Calu3 (cell line): ENCODE data around the gene MAP3K4. TPM values are rescaled to one million over a fixed set of nuclear protein-coding genes. Genes with fewer than 3 reads are reported as not detected.

ENCODE experiments used
- BruUV-seq: library from RNA; stranded (reverse); fragments of 400-500 nt; replicated peaks from 2 replicates; lab custom pipeline; 2021; lab: Mats Ljungman, UMichigan
- CTCF ChIA-PET: fragments of 300-600 bp; sonication (Branson Sonifier 250); formaldehyde crosslinking; loops from one replicate; lab custom pipeline; 2022; ENCODE audit warnings: antibody characterized with exemption; lab: Charles Lee
- DNase-seq: peaks from one replicate; pipeline ENCODE4 v3.0.0; 2022
- H3K27ac Mint-ChIP-seq: one replicate; pipeline ENCODE4 v1.8.0; 2022; ENCODE audit warnings: mixed read lengths; ENCODE audit not compliant: unreplicated experiment
- H3K27me3 Mint-ChIP-seq: one replicate; pipeline ENCODE4 v1.8.0; 2022; ENCODE audit warnings: mixed read lengths; ENCODE audit not compliant: unreplicated experiment
- H3K36me3 Mint-ChIP-seq: one replicate; pipeline ENCODE4 v1.8.0; 2022; ENCODE audit warnings: mild to moderate bottlenecking, moderate library complexity, mixed read lengths; ENCODE audit not compliant: insufficient read depth, unreplicated experiment
- H3K4me1 Mint-ChIP-seq: one replicate; pipeline ENCODE4 v1.8.0; 2022; ENCODE audit warnings: mild to moderate bottlenecking, low read depth, mixed read lengths; ENCODE audit not compliant: unreplicated experiment
- H3K4me3 Mint-ChIP-seq: one replicate; pipeline ENCODE4 v1.8.0; 2022; ENCODE audit warnings: mild to moderate bottlenecking, low read depth, moderate library complexity, mixed read lengths; ENCODE audit not compliant: unreplicated experiment
- H3K9me3 Mint-ChIP-seq: one replicate; pipeline ENCODE4 v1.8.0; 2022; ENCODE audit warnings: low read depth, mixed read lengths; ENCODE audit not compliant: unreplicated experiment
- CTCF ChIP-seq: fragments of 200-600 bp; IDR thresholded peaks from one replicate; pipeline ENCODE4 v1.8.0; 2022; ENCODE audit warnings: antibody characterized with exemption; ENCODE audit not compliant: unreplicated experiment
- intact Hi-C: fragments of 100-400 bp; cut with micrococcal nuclease; formaldehyde crosslinking; loops from one replicate; pipeline ENCODE4 v1.10.0; 2022; ENCODE audit not compliant: unreplicated experiment
- total RNA-seq: library from RNA; stranded (reverse); gene quantifications from 2 replicates; pipeline ENCODE4 v1.2.3, GENCODE V29; 2022

MAP3K4 gene
- total RNA-seq, 1 experiment from 2014 or later, result 62.2 TPM

- no TSS peak for BruUV-seq
- H3K4me3 Mint-ChIP-seq, result no peak overlapping the region
- DNase-seq, result no peak
- H3K36me3 Mint-ChIP-seq, result no peaks in the 10 kb centered on the region
- no peaks in the 10 kb centered on the region for H3K27me3 Mint-ChIP-seq
- peaks cover 10% of the 10 kb centered on the region for H3K4me1 Mint-ChIP-seq
- H3K9me3 Mint-ChIP-seq, result no peaks in the 10 kb centered on the region
- no peak overlapping the region for H3K27ac Mint-ChIP-seq
- TF ChIP-seq CTCF, result no peak
- intact Hi-C loops, result no loop called here
- CTCF ChIA-PET, result interaction anchor here (0.6 kb wide), 1 partner anchor 317 kb away, joined by 3 read pairs; no protein-coding TSS in a partner anchor
Measured at GRCh38 chr6:161054876-161055275, 63.3 kb downstream of the MAP3K4 start.

DNA sequence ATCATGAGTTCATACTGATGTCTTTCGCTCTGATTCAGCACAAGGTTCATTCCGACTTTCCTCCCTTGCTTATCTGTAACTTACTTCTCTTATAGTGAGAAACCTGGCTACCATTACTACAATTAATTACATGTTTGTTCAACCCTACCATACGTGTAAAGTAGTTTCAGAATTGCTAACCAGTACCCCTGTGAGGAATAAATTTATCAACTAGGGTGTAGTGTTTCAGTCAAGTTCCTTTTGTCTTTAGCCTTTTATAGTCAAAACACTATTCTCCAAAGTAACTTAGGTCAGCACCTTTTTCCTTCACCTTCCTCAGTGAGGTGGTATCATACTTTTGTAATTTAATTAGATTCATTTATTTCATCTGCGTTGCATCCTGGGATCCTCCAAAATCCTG lies 64.9 kb downstream of the MAP3K4 start:
- intact Hi-C loops, result no loop called here
- H3K36me3 Mint-ChIP-seq, result no peaks in the 10 kb centered on the region
- no peaks in the 10 kb centered on the region for H3K9me3 Mint-ChIP-seq
- DNase-seq, result no peak
- no peaks in the 10 kb centered on the region for H3K27me3 Mint-ChIP-seq
- CTCF ChIA-PET, result no interaction called here
- H3K27ac Mint-ChIP-seq, result no peak overlapping the region
- TF ChIP-seq CTCF, result no peak
- H3K4me1 Mint-ChIP-seq, result peaks cover 10% of the 10 kb centered on the region
- BruUV-seq, result no TSS peak
- H3K4me3 Mint-ChIP-seq, result no peak overlapping the region

GRCh38 chr6:161057103-161058091 lies 65.8 kb downstream of the MAP3K4 start:
- CTCF ChIA-PET, result no interaction called here
- no peak for TF ChIP-seq CTCF
- H3K4me3 Mint-ChIP-seq, result no peak overlapping the region
- H3K27me3 Mint-ChIP-seq, result no peaks in the 10 kb centered on the region
- DNase-seq, result no peak
- intact Hi-C loops, result no loop called here
- no peak overlapping the region for H3K27ac Mint-ChIP-seq
- H3K9me3 Mint-ChIP-seq, result no peaks in the 10 kb centered on the region
- H3K4me1 Mint-ChIP-seq, result peaks cover 10% of the 10 kb centered on the region
- H3K36me3 Mint-ChIP-seq, result no peaks in the 10 kb centered on the region
- no TSS peak for BruUV-seq

DNA sequence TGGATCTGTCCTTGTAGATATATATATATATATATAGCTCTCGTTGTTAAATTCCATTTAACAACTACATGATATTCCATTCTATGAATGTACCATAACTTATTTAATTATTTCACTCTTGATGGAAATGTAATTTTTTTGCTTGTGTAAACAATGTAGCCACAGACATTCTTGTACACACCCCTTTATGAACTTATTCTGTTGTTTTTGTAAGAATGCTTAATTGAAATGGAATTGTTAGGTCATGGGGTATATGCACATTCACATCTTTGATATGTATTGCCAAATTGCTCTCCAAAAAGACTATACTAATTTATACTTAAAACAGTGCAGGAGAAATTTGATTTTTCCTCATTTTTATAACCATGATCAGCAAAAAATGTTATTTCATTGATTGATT lies 67.2 kb downstream of the MAP3K4 start:
- intact Hi-C loops, result no loop called here
- no TSS peak for BruUV-seq
- Mint-ChIP-seq H3K9me3 (no peaks in the 10 kb centered on the region), H3K4me3 (no peak overlapping the region), H3K27ac (no peak overlapping the region), H3K36me3 (no peaks in the 10 kb centered on the region), H3K4me1 (peaks cover 10% of the 10 kb centered on the region), H3K27me3 (no peaks in the 10 kb centered on the region)
- CTCF ChIA-PET, result no interaction called here
- DNase-seq, result no peak
- no peak for TF ChIP-seq CTCF
